ENCODE measurements around the gene DYRK3. TPM values are rescaled to one million over a fixed set of nuclear protein-coding genes. Genes with fewer than 3 reads are reported as not detected.
A peak's percentile ranks its signal among the peaks of the same experiment; 100 is the strongest.

The DYRK3 gene
- total RNA-seq, 1 donor from 2014 or later, result 6.4 TPM

GRCh38 chr1:206646504-206646903 lies 11.2 kb downstream of the DYRK3 start:
- Histone ChIP-seq H3K4me1 (no peaks in the 10 kb centered on the region), H3K27ac (no peak overlapping the region), H3K36me3 (peaks cover 16% of the 10 kb centered on the region), H3K27me3 (ENCODE audit: low read depth) (no peaks in the 10 kb centered on the region), H3K9me3 (no peaks in the 10 kb centered on the region), H3K4me3 (no peak overlapping the region)
- no peak for DNase-seq
- intact Hi-C loops (cut with DNase I), result no loop called here
- no peak for ATAC-seq
- TF ChIP-seq CTCF (IDR thresholded peaks at IDR 0.05), result no peak

GRCh38 chr1:206647224-206647623 lies 11.9 kb downstream of the DYRK3 start:
- ATAC-seq (no peak), DNase-seq (no peak)
- Histone ChIP-seq H3K4me1 (no peaks in the 10 kb centered on the region), H3K36me3 (peaks cover 16% of the 10 kb centered on the region), H3K4me3 (no peak overlapping the region), H3K27ac (no peak overlapping the region), H3K27me3 (ENCODE audit: low read depth) (no peaks in the 10 kb centered on the region), H3K9me3 (no peaks in the 10 kb centered on the region)
- intact Hi-C loops (cut with DNase I), result no loop called here
- no peak for TF ChIP-seq CTCF (IDR thresholded peaks at IDR 0.05)

- TF ChIP-seq CTCF (IDR thresholded peaks at IDR 0.05), result no peak
- ATAC-seq (no peak), DNase-seq (no peak)
- peaks cover 16% of the 10 kb centered on the region for H3K36me3 ChIP-seq
- H3K4me3 ChIP-seq, result no peak overlapping the region
- no peak overlapping the region for H3K27ac ChIP-seq
- no peaks in the 10 kb centered on the region for H3K9me3 ChIP-seq
- intact Hi-C loops (cut with DNase I), result no loop called here
- H3K4me1 ChIP-seq, result no peaks in the 10 kb centered on the region
- H3K27me3 ChIP-seq (ENCODE audit: low read depth), result no peaks in the 10 kb centered on the region
Observed at GRCh38 chr1:206649261-206649921, 14.1 kb downstream of the DYRK3 start.

DNA sequence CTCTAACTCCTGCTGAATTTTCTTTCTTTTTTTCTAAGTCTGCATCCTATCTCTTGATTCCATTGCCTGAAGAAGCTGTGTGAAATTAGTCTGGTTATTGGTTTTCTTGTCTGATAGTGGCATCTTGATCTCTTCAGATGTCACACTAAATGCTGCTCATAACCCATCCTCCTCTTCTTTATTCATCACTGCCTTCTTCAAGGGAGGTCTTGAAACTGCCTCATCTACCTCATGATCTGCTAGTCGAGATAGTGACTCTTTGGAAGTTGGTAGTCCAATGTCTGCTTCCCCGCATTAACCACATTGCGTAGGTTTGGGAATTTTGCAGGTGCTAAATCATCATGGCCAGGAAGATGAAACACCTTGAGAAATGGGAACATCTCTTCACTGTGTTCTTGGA lies 15.7 kb downstream of the DYRK3 start:
- Histone ChIP-seq H3K4me3 (no peak overlapping the region), H3K27ac (no peak overlapping the region), H3K36me3 (peaks cover 16% of the 10 kb centered on the region), H3K27me3 (ENCODE audit: low read depth) (no peaks in the 10 kb centered on the region), H3K9me3 (no peaks in the 10 kb centered on the region), H3K4me1 (no peaks in the 10 kb centered on the region)
- DNase-seq (no peak), ATAC-seq (no peak)
- TF ChIP-seq CTCF (IDR thresholded peaks at IDR 0.05), result no peak
- intact Hi-C loops (cut with DNase I), result no loop called here

GRCh38 chr1:206651958-206652890 lies 16.9 kb downstream of the DYRK3 start:
- Histone ChIP-seq H3K4me3 (no peak overlapping the region), H3K4me1 (no peaks in the 10 kb centered on the region), H3K9me3 (no peaks in the 10 kb centered on the region), H3K36me3 (peaks cover 14% of the 10 kb centered on the region), H3K27me3 (ENCODE audit: low read depth) (no peaks in the 10 kb centered on the region), H3K27ac (no peak overlapping the region)
- peak; percentile 20 to 23 for ATAC-seq
- no peak for DNase-seq
- intact Hi-C loops (cut with DNase I), result no loop called here
- no peak for TF ChIP-seq CTCF (IDR thresholded peaks at IDR 0.05)
